ENCODE results near the gene LRRC39.

GRCh38 chr1:100177295-100178041, 588 bp downstream of the LRRC39 start:
- TF ChIP-seq EZH2 (IDR thresholded peaks at IDR 0.05), result no peak
- TF ChIP-seq CTCF (IDR thresholded peaks at IDR 0.05 in 2 of 3, conservative IDR thresholded peaks at IDR 0.05 in 1 of 3; ENCODE audit: borderline replicate concordance in 1 of 3, insufficient read depth in 1 of 3, low read depth in 2 of 3, low read length in 2 of 3), result no peak
- TF ChIP-seq POLR2A (IDR thresholded peaks at IDR 0.05; ENCODE audit: borderline replicate concordance, extremely low read depth, insufficient read depth, insufficient read length), result no peak
- no peak for TF ChIP-seq TCF7L2 (IDR thresholded peaks at IDR 0.05; ENCODE audit: borderline replicate concordance, extremely low read depth, insufficient read depth, insufficient read length)
- TF ChIP-seq RAD21 (IDR thresholded peaks at IDR 0.05; ENCODE audit: low read depth), result no peak
- TF ChIP-seq MAX (IDR thresholded peaks at IDR 0.05), result no peak
- TF ChIP-seq POLR2AphosphoS5 (IDR thresholded peaks at IDR 0.05; ENCODE audit: low read depth, low read length), result no peak
- no peak for TF ChIP-seq FOSL1 (IDR thresholded peaks at IDR 0.05; ENCODE audit: low read depth)
